ENCODE data around the gene IGFBP7. TPM values are rescaled to one million over a fixed set of nuclear protein-coding genes. Genes with fewer than 3 reads are reported as not detected.

The IGFBP7 gene
- total RNA-seq, 2 donors from 2014 or later, result not detected

GRCh38 chr4:57085278-57085677, 24.9 kb downstream of the IGFBP7 start:
- ATAC-seq (replicated peaks in 1 of 2), result no peak
- DNase-seq, result no peak
- Mint-ChIP-seq H3K27ac (peak overlapping the region; percentile 49), H3K9me3 (peaks cover 0 to 1% of the 10 kb centered on the region in 2 donors), H3K36me3 (ENCODE audit: insufficient read depth in 2 of 2) (no peaks in the 10 kb centered on the region), H3K4me3 (no peak overlapping the region), H3K27me3 (ENCODE audit: low read depth) (peaks cover 4% of the 10 kb centered on the region), H3K4me1 (ENCODE audit: low read depth) (no peaks in the 10 kb centered on the region)

GRCh38 chr4:57084360-57084759, 25.8 kb downstream of the IGFBP7 start:
- H3K27me3 Mint-ChIP-seq (ENCODE audit: low read depth), result peaks cover 10% of the 10 kb centered on the region
- H3K4me3 Mint-ChIP-seq, result no peak overlapping the region
- H3K9me3 Mint-ChIP-seq, result peaks cover 0 to 1% of the 10 kb centered on the region in 2 donors
- H3K27ac Mint-ChIP-seq, result no peak overlapping the region
- ATAC-seq (replicated peaks in 1 of 2) (no peak), DNase-seq (no peak)
- H3K4me1 Mint-ChIP-seq (ENCODE audit: low read depth), result no peaks in the 10 kb centered on the region
- H3K36me3 Mint-ChIP-seq (ENCODE audit: insufficient read depth in 2 of 2), result no peaks in the 10 kb centered on the region

GRCh38 chr4:57083090-57083489, 27.1 kb downstream of the IGFBP7 start:
- peaks cover 20% of the 10 kb centered on the region for H3K27me3 Mint-ChIP-seq (ENCODE audit: low read depth)
- H3K36me3 Mint-ChIP-seq (ENCODE audit: insufficient read depth in 2 of 2), result no peaks in the 10 kb centered on the region
- ATAC-seq (replicated peaks in 1 of 2), result no peak

DNA sequence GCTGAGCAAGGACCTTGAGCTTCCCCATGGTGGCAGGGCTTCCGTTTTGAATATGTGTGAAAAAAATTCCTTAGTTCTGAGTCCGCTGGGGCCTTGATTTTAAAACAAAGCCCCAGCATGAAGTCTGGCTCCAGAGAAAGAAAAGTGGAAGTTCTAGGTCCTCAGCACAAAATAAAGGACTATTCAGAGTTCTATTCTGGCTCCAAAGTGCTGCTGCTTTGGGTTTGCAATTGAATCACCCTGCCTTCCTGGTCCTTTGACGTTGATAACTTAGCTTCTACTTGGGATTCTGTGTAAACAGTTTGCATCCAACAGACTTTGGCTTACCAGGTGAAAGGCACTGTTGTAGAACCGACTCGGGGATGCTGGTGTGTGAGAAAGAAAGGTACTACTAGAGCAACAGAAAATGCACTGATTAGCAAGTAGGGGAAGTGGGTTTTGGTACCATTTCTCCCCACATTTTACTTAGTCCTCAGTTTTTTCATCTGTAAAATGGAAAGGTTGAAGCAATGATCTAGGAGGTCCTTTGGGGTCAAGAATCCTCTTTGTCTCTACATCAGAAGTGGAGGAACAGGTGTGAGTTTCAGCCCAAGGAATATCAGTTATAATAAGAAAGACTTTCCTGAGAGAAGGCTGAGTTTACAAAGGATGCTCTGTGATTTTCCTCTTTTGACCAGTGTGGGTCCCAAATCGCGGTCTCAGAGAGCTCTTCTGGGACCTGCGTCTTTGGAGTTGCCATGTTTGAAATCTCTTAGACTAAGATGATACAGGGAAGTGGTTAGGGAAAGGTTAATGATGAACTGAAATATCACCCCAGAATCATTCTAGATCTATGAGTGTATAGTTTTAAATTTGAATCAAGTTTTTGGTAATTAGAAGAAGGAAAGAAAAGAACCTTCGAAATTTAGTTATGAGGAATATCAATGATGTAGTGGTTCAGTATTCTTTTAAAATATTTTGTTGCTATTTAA, 28.2 kb downstream of the IGFBP7 start:
- H3K9me3 Mint-ChIP-seq, result peaks cover 0 to 1% of the 10 kb centered on the region in 2 donors
- peaks cover 22% of the 10 kb centered on the region for H3K27me3 Mint-ChIP-seq (ENCODE audit: low read depth)
- H3K27ac Mint-ChIP-seq, result no peak overlapping the region
- no peak overlapping the region for H3K4me3 Mint-ChIP-seq
- no peaks in the 10 kb centered on the region for H3K36me3 Mint-ChIP-seq (ENCODE audit: insufficient read depth in 2 of 2)
- ATAC-seq (replicated peaks in 1 of 2) (no peak), DNase-seq (no peak)
- H3K4me1 Mint-ChIP-seq (ENCODE audit: low read depth), result no peaks in the 10 kb centered on the region

More at GRCh38 chr4:57083090-57083489, 27.1 kb downstream of the IGFBP7 start:
- Mint-ChIP-seq H3K27ac (no peak overlapping the region), H3K4me1 (ENCODE audit: low read depth) (no peaks in the 10 kb centered on the region), H3K9me3 (peaks cover 0 to 1% of the 10 kb centered on the region in 2 donors), H3K4me3 (no peak overlapping the region)
- DNase-seq, result no peak

DNA sequence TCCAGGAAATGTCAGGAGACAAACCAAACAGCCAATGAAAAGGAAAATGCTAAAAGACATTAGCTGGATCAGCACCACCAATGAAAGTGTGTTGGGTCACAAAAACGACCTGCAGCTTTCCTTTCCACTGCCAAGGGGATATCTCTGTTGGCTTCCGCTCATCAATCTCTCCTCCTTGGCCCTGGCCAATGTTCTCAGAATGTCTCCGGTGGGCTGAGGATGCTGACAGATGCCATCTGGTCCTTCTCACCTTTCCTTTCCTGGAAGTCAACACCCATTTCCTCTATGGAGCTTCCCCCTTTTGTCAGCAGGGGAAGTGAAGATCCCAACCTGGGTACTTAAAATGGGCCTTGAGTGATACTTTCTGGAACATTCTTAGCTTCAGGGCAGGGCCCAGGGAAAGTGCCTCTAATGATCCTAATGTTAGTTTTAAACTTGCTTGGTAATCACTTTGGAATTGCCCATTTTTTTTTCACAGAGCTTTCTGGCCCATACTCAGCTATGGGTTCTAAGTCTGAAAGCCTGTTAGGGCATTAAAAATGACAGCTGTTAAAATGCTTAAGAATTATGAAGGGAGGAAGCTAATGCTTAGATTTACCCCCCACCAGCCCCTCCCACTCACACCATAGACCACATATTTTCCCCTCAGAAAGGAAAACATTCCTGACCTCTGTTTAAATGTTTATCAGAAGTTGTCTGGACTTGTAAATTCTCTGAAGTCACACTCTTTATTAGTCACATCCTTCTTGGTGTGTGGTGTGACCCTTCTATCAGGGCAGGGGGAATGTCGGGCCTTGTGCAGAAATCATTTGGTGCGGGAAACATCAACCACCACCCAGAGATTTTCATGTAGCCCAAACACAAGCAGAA, 29.2 kb downstream of the IGFBP7 start:
- DNase-seq, result no peak
- Mint-ChIP-seq H3K4me1 (ENCODE audit: low read depth) (no peaks in the 10 kb centered on the region), H3K27me3 (ENCODE audit: low read depth) (peaks cover 22% of the 10 kb centered on the region), H3K27ac (no peak overlapping the region), H3K36me3 (ENCODE audit: insufficient read depth in 2 of 2) (no peaks in the 10 kb centered on the region), H3K9me3 (peaks cover 0 to 1% of the 10 kb centered on the region in 2 donors), H3K4me3 (no peak overlapping the region)
- ATAC-seq (replicated peaks in 1 of 2), result no peak

- no peak overlapping the region for H3K27ac Mint-ChIP-seq
- no peak for DNase-seq
- no peak overlapping the region for H3K4me3 Mint-ChIP-seq
- H3K4me1 Mint-ChIP-seq (ENCODE audit: low read depth), result no peaks in the 10 kb centered on the region
- ATAC-seq (replicated peaks in 1 of 2), result no peak
- H3K27me3 Mint-ChIP-seq (ENCODE audit: low read depth), result peaks cover 29% of the 10 kb centered on the region
- no peaks in the 10 kb centered on the region for H3K36me3 Mint-ChIP-seq (ENCODE audit: insufficient read depth in 2 of 2)
- peaks cover 0 to 1% of the 10 kb centered on the region in 2 donors for H3K9me3 Mint-ChIP-seq
Measured at GRCh38 chr4:57078685-57079521, 31.3 kb downstream of the IGFBP7 start.

DNA sequence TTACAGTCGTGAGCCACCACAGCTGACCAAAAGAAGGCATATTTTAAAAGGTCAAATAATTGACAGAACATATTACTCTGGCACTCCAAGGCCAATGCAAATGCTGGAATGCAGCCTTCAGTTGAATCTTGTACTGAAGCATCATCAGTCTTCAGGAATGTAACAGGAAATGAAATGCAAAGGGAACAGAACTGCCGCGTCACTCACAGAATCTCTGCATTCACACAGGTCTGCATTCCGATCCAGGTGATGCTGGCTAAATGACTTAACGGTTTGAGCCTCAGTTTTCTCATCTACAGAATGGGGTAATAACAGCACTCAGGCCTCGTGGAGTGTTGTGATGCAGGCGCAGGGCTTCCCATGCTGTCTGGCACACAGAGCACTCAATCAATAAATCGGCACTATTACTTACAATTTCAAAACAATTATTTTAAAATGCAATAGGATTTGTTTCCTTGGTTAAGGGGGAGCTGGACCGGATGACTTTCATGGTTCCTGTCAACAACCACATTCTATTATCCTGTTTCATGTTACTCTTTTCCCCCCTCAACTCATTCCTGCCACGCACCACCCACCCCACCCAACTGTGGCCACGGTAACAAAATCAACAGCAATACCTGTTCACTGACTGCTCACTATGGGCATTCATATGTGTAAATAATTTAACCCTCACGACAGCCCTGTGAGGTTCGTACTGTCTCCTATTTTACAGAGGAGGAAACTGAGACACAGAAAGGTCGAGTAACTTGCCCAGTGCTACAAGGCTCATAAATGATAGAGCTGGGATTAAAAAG, 32.4 kb downstream of the IGFBP7 start:
- ATAC-seq (replicated peaks in 1 of 2) (no peak), DNase-seq (no peak)
- Mint-ChIP-seq H3K27ac (no peak overlapping the region), H3K27me3 (ENCODE audit: low read depth) (peaks cover 29% of the 10 kb centered on the region), H3K4me3 (no peak overlapping the region), H3K9me3 (peaks cover 0 to 1% of the 10 kb centered on the region in 2 donors), H3K36me3 (ENCODE audit: insufficient read depth in 2 of 2) (no peaks in the 10 kb centered on the region), H3K4me1 (ENCODE audit: low read depth) (no peaks in the 10 kb centered on the region)

DNA sequence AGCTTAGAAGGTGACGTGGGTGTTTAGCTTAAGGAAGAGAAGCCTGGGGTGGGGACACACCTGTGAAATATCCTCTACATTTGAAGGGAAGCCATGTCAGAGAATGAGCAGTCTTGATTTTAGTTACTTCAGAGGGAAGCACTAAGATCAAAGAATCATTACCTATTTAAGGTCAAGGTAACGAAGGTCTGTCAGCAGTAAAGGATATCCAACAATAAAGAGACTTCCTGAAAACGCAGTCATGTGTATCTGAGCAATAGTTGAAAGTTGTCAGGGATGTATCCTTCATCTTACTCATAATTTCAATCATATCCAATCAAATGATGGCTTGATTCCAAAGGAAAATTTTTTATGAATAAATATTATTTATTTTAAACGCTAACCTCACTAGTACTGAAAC, 33.5 kb downstream of the IGFBP7 start:
- Mint-ChIP-seq H3K9me3 (peaks cover 0 to 1% of the 10 kb centered on the region in 2 donors), H3K4me3 (no peak overlapping the region), H3K4me1 (ENCODE audit: low read depth) (no peaks in the 10 kb centered on the region), H3K27me3 (ENCODE audit: low read depth) (peaks cover 29% of the 10 kb centered on the region), H3K27ac (no peak overlapping the region), H3K36me3 (ENCODE audit: insufficient read depth in 2 of 2) (no peaks in the 10 kb centered on the region)
- DNase-seq (no peak), ATAC-seq (replicated peaks in 1 of 2) (no peak)

DNA sequence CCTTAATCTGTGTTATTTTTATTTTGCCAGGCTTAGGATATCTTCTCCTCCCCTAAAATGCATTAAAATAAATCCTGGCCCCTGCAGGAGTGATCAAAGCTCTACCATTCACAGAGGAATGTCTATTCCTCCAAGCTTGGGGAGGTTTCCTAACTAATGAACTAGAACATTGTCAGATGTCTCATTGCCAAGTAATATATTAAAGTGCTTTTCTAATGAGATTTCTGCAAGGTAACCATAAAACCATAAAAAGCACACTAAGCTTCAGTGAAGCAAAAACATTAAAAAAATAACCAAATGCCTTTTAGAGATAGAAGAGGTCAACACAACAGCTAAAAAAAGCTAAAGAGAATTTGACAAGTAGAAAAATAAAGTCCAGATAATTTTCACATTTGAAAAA, 34.8 kb downstream of the IGFBP7 start:
- Mint-ChIP-seq H3K27me3 (ENCODE audit: low read depth) (peaks cover 26% of the 10 kb centered on the region), H3K9me3 (no peaks in the 10 kb centered on the region), H3K27ac (no peak overlapping the region), H3K36me3 (ENCODE audit: insufficient read depth in 2 of 2) (no peaks in the 10 kb centered on the region), H3K4me1 (ENCODE audit: low read depth) (no peaks in the 10 kb centered on the region), H3K4me3 (no peak overlapping the region)
- ATAC-seq (replicated peaks in 1 of 2), result no peak
- no peak for DNase-seq

- ATAC-seq (replicated peaks in 1 of 2) (no peak), DNase-seq (no peak)
- H3K4me1 Mint-ChIP-seq (ENCODE audit: low read depth), result no peaks in the 10 kb centered on the region
- no peaks in the 10 kb centered on the region for H3K36me3 Mint-ChIP-seq (ENCODE audit: insufficient read depth in 2 of 2)
- no peak overlapping the region for H3K4me3 Mint-ChIP-seq
- H3K9me3 Mint-ChIP-seq, result no peaks in the 10 kb centered on the region
- peaks cover 19% of the 10 kb centered on the region for H3K27me3 Mint-ChIP-seq (ENCODE audit: low read depth)
- H3K27ac Mint-ChIP-seq, result no peak overlapping the region
Measured at GRCh38 chr4:57074744-57075143, 35.4 kb downstream of the IGFBP7 start.

GRCh38 chr4:57073559-57073958, 36.6 kb downstream of the IGFBP7 start:
- no peaks in the 10 kb centered on the region for H3K36me3 Mint-ChIP-seq (ENCODE audit: insufficient read depth in 2 of 2)
- ATAC-seq (replicated peaks in 1 of 2) (no peak), DNase-seq (no peak)
- peaks cover 14% of the 10 kb centered on the region for H3K27me3 Mint-ChIP-seq (ENCODE audit: low read depth)
- H3K9me3 Mint-ChIP-seq, result no peaks in the 10 kb centered on the region
- H3K4me1 Mint-ChIP-seq (ENCODE audit: low read depth), result no peaks in the 10 kb centered on the region
- H3K4me3 Mint-ChIP-seq, result no peak overlapping the region
- no peak overlapping the region for H3K27ac Mint-ChIP-seq

- H3K4me1 Mint-ChIP-seq (ENCODE audit: low read depth), result no peaks in the 10 kb centered on the region
- H3K36me3 Mint-ChIP-seq (ENCODE audit: insufficient read depth in 2 of 2), result no peaks in the 10 kb centered on the region
- ATAC-seq (replicated peaks in 1 of 2) (no peak), DNase-seq (no peak)
- no peaks in the 10 kb centered on the region for H3K9me3 Mint-ChIP-seq
- H3K4me3 Mint-ChIP-seq, result no peak overlapping the region
- H3K27ac Mint-ChIP-seq, result no peak overlapping the region
- H3K27me3 Mint-ChIP-seq (ENCODE audit: low read depth), result peaks cover 7% of the 10 kb centered on the region
Measured at GRCh38 chr4:57071326-57071725, 38.9 kb downstream of the IGFBP7 start.

Measured in activated T-cell treated with anti-CD3 and anti-CD28 coated beads, Interleukin-2, amount 50 U/mL, for 72 hours (primary cell).